ENCODE results near the gene MUS81.

Gene MUS81

GRCh38 chr11:65860278-65861164 lies at the start of gene MUS81:
Gene MUS81 (plus strand): TSS chr11:65860433. CDS start chr11:65860754, 321 bp downstream.
- Histone ChIP-seq H3K36me3 (ENCODE audit: control insufficient read depth, insufficient read depth, low read length, severe bottlenecking) (peaks cover 45% of the 10 kb centered on the region), H3K9me3 (ENCODE audit: control insufficient read depth, low read length) (no peaks in the 10 kb centered on the region), H3K4me1 (ENCODE audit: control insufficient read depth, insufficient read depth, low read length) (peaks cover 44% of the 10 kb centered on the region), H3K9ac (ENCODE audit: low read length) (peak within 1 kb of the TSS; percentile 99), H3K4me3 (ENCODE audit: low read length) (peak within 1 kb of the TSS; percentile 94), H3K27me3 (replicated peaks; ENCODE audit: control insufficient read depth, insufficient read depth, low read length) (no peaks in the 10 kb centered on the region)
- peak; percentile 98 for DNase-seq (ENCODE audit: low read depth)

GRCh38 chr11:65811764-65812475 lies 48.3 kb upstream of the MUS81 start:
- peaks cover 44% of the 10 kb centered on the region for H3K4me1 ChIP-seq (ENCODE audit: control insufficient read depth, insufficient read depth, low read length)
- H3K9me3 ChIP-seq (ENCODE audit: control insufficient read depth, low read length), result no peaks in the 10 kb centered on the region
- no peaks in the 10 kb centered on the region for H3K36me3 ChIP-seq (ENCODE audit: control insufficient read depth, insufficient read depth, low read length, severe bottlenecking)
- H3K9ac ChIP-seq (ENCODE audit: low read length), result no peak overlapping the region
- H3K27me3 ChIP-seq (replicated peaks; ENCODE audit: control insufficient read depth, insufficient read depth, low read length), result peaks cover 10% of the 10 kb centered on the region
- DNase-seq (ENCODE audit: low read depth), result no peak
- H3K4me3 ChIP-seq (ENCODE audit: low read length), result no peak overlapping the region

- Histone ChIP-seq H3K36me3 (ENCODE audit: control insufficient read depth, insufficient read depth, low read length, severe bottlenecking) (no peaks in the 10 kb centered on the region), H3K9me3 (ENCODE audit: control insufficient read depth, low read length) (no peaks in the 10 kb centered on the region), H3K9ac (ENCODE audit: low read length) (peak overlapping the region; percentile 37), H3K4me1 (ENCODE audit: control insufficient read depth, insufficient read depth, low read length) (peaks cover 45% of the 10 kb centered on the region), H3K27me3 (replicated peaks; ENCODE audit: control insufficient read depth, insufficient read depth, low read length) (peaks cover 2% of the 10 kb centered on the region), H3K4me3 (ENCODE audit: low read length) (peak overlapping the region; percentile 13)
- DNase-seq (ENCODE audit: low read depth), result no peak
These were observed 45.9 kb upstream of the MUS81 start for GRCh38 chr11:65814131-65814985.

GRCh38 chr11:65814986-65815565 lies 45.2 kb upstream of the MUS81 start:
- Histone ChIP-seq H3K9ac (ENCODE audit: low read length) (peak overlapping the region; percentile 37), H3K4me1 (ENCODE audit: control insufficient read depth, insufficient read depth, low read length) (peaks cover 45% of the 10 kb centered on the region), H3K4me3 (ENCODE audit: low read length) (peak overlapping the region; percentile 13), H3K27me3 (replicated peaks; ENCODE audit: control insufficient read depth, insufficient read depth, low read length) (no peaks in the 10 kb centered on the region), H3K9me3 (ENCODE audit: control insufficient read depth, low read length) (no peaks in the 10 kb centered on the region), H3K36me3 (ENCODE audit: control insufficient read depth, insufficient read depth, low read length, severe bottlenecking) (no peaks in the 10 kb centered on the region)
- no peak for DNase-seq (ENCODE audit: low read depth)

GRCh38 chr11:65816696-65817095 lies 43.5 kb upstream of the MUS81 start:
- Histone ChIP-seq H3K4me1 (ENCODE audit: control insufficient read depth, insufficient read depth, low read length) (peaks cover 36% of the 10 kb centered on the region), H3K27me3 (replicated peaks; ENCODE audit: control insufficient read depth, insufficient read depth, low read length) (no peaks in the 10 kb centered on the region), H3K36me3 (ENCODE audit: control insufficient read depth, insufficient read depth, low read length, severe bottlenecking) (no peaks in the 10 kb centered on the region), H3K9ac (ENCODE audit: low read length) (no peak overlapping the region), H3K9me3 (ENCODE audit: control insufficient read depth, low read length) (no peaks in the 10 kb centered on the region), H3K4me3 (ENCODE audit: low read length) (peak overlapping the region; percentile 87)
- DNase-seq (ENCODE audit: low read depth), result no peak

GRCh38 chr11:65817312-65817834 lies 42.9 kb upstream of the MUS81 start:
- H3K36me3 ChIP-seq (ENCODE audit: control insufficient read depth, insufficient read depth, low read length, severe bottlenecking), result no peaks in the 10 kb centered on the region
- peak overlapping the region; percentile 87 for H3K4me3 ChIP-seq (ENCODE audit: low read length)
- H3K27me3 ChIP-seq (replicated peaks; ENCODE audit: control insufficient read depth, insufficient read depth, low read length), result no peaks in the 10 kb centered on the region
- H3K9me3 ChIP-seq (ENCODE audit: control insufficient read depth, low read length), result no peaks in the 10 kb centered on the region
- DNase-seq (ENCODE audit: low read depth), result peak; percentile 27
- peaks cover 30% of the 10 kb centered on the region for H3K4me1 ChIP-seq (ENCODE audit: control insufficient read depth, insufficient read depth, low read length)
- peak overlapping the region; percentile 87 for H3K9ac ChIP-seq (ENCODE audit: low read length)

GRCh38 chr11:65817835-65818680 lies 42.2 kb upstream of the MUS81 start:
- peak; percentile 98 for DNase-seq (ENCODE audit: low read depth)
- no peaks in the 10 kb centered on the region for H3K36me3 ChIP-seq (ENCODE audit: control insufficient read depth, insufficient read depth, low read length, severe bottlenecking)
- H3K4me3 ChIP-seq (ENCODE audit: low read length), result peak overlapping the region; percentile 87
- H3K4me1 ChIP-seq (ENCODE audit: control insufficient read depth, insufficient read depth, low read length), result peaks cover 24% of the 10 kb centered on the region
- no peaks in the 10 kb centered on the region for H3K27me3 ChIP-seq (replicated peaks; ENCODE audit: control insufficient read depth, insufficient read depth, low read length)
- peak overlapping the region; percentile 87 for H3K9ac ChIP-seq (ENCODE audit: low read length)
- no peaks in the 10 kb centered on the region for H3K9me3 ChIP-seq (ENCODE audit: control insufficient read depth, low read length)

- H3K4me3 ChIP-seq (ENCODE audit: low read length), result no peak overlapping the region
- H3K9ac ChIP-seq (ENCODE audit: low read length), result no peak overlapping the region
- DNase-seq (ENCODE audit: low read depth), result no peak
- H3K9me3 ChIP-seq (ENCODE audit: control insufficient read depth, low read length), result no peaks in the 10 kb centered on the region
- no peaks in the 10 kb centered on the region for H3K27me3 ChIP-seq (replicated peaks; ENCODE audit: control insufficient read depth, insufficient read depth, low read length)
- peaks cover 4% of the 10 kb centered on the region for H3K4me1 ChIP-seq (ENCODE audit: control insufficient read depth, insufficient read depth, low read length)
- H3K36me3 ChIP-seq (ENCODE audit: control insufficient read depth, insufficient read depth, low read length, severe bottlenecking), result no peaks in the 10 kb centered on the region
These were observed 39.1 kb upstream of the MUS81 start for GRCh38 chr11:65821107-65821506.

GRCh38 chr11:65822776-65823528 lies 37.3 kb upstream of the MUS81 start:
- Histone ChIP-seq H3K36me3 (ENCODE audit: control insufficient read depth, insufficient read depth, low read length, severe bottlenecking) (no peaks in the 10 kb centered on the region), H3K4me3 (ENCODE audit: low read length) (no peak overlapping the region), H3K4me1 (ENCODE audit: control insufficient read depth, insufficient read depth, low read length) (no peaks in the 10 kb centered on the region), H3K27me3 (replicated peaks; ENCODE audit: control insufficient read depth, insufficient read depth, low read length) (no peaks in the 10 kb centered on the region), H3K9me3 (ENCODE audit: control insufficient read depth, low read length) (no peaks in the 10 kb centered on the region), H3K9ac (ENCODE audit: low read length) (no peak overlapping the region)
- no peak for DNase-seq (ENCODE audit: low read depth)

Measured in adipocyte (in vitro differentiated cells).